ENCODE results near the gene CCDC88C.

CCDC88C gene

GRCh38 chr14:91307652-91308051 lies 110.0 kb downstream of the CCDC88C start:
- H3K9ac ChIP-seq (ENCODE audit: low read length), result no peak overlapping the region
- peaks cover 2% of the 10 kb centered on the region for H3K4me1 ChIP-seq (ENCODE audit: control insufficient read depth, insufficient read depth, low read depth, low read length)
- no peak overlapping the region for H3K18ac ChIP-seq (ENCODE audit: low read depth in 1 of 2, low read length in 2 of 2)
- H3K36me3 ChIP-seq (ENCODE audit: control insufficient read depth in 1 of 2, insufficient read depth in 2 of 2, low read depth in 1 of 2, low read length in 2 of 2), result peaks cover 0 to 22% of the 10 kb centered on the region in 2 experiments
- no peak overlapping the region for H3K27ac ChIP-seq (ENCODE audit: low read length, poor library complexity, severe bottlenecking)
- no peak for DNase-seq
- H3K14ac ChIP-seq (ENCODE audit: low read length in 2 of 2), result peak overlapping the region in 1 of 2 experiments; percentile 79
- no peak overlapping the region for H2BK120ac ChIP-seq (ENCODE audit: low read depth, low read length)
- no peak overlapping the region for H2BK5ac ChIP-seq (ENCODE audit: low read depth, low read length, poor library complexity, severe bottlenecking)
- 83% methylated on average over 7 of the region's 7 CpGs for WGBS
- H3K4me3 ChIP-seq (ENCODE audit: insufficient read depth in 1 of 2, low read depth in 1 of 2, low read length in 2 of 2), result no peak overlapping the region
- no peak overlapping the region for H2AK5ac ChIP-seq (ENCODE audit: low read length, severe bottlenecking)
- H3K4me2 ChIP-seq (ENCODE audit: low read length, poor library complexity, severe bottlenecking), result no peak overlapping the region
- no peak overlapping the region for H2AFZ ChIP-seq (ENCODE audit: low read depth, low read length)
- peak overlapping the region in 1 of 2 experiments; percentile 63 for H3K23ac ChIP-seq (ENCODE audit: low read length in 2 of 2)
- no peak overlapping the region for H4K8ac ChIP-seq (ENCODE audit: low read length)
- H3K79me1 ChIP-seq (replicated peaks; ENCODE audit: low read length, poor library complexity, severe bottlenecking), result no peaks in the 10 kb centered on the region
- peaks cover 0 to 74% of the 10 kb centered on the region in 2 experiments for H3K27me3 ChIP-seq (ENCODE audit: control insufficient read depth in 1 of 2, insufficient read depth in 1 of 2, low read length in 2 of 2)
- H4K91ac ChIP-seq (ENCODE audit: low read length), result no peak overlapping the region
- H3K4ac ChIP-seq (ENCODE audit: low read depth in 1 of 2, low read length in 2 of 2), result no peak overlapping the region
- no peaks in the 10 kb centered on the region for H3K9me3 ChIP-seq (ENCODE audit: control insufficient read depth, low read length)
- no peak overlapping the region for H2BK12ac ChIP-seq (ENCODE audit: low read length in 2 of 2)
- no peak overlapping the region for H2BK15ac ChIP-seq (ENCODE audit: low read depth, poor library complexity, severe bottlenecking)

- WGBS, result 93% methylated on average over 12 of the region's 12 CpGs
- H3K9ac ChIP-seq (ENCODE audit: low read length), result no peak overlapping the region
- no peak overlapping the region for H2BK12ac ChIP-seq (ENCODE audit: low read length in 2 of 2)
- H3K4ac ChIP-seq (ENCODE audit: low read depth in 1 of 2, low read length in 2 of 2), result no peak overlapping the region
- H3K18ac ChIP-seq (ENCODE audit: low read depth in 1 of 2, low read length in 2 of 2), result no peak overlapping the region
- H2BK120ac ChIP-seq (ENCODE audit: low read depth, low read length), result no peak overlapping the region
- H3K27ac ChIP-seq (ENCODE audit: low read length, poor library complexity, severe bottlenecking), result no peak overlapping the region
- no peak overlapping the region for H3K23ac ChIP-seq (ENCODE audit: low read length in 2 of 2)
- H2AFZ ChIP-seq (ENCODE audit: low read depth, low read length), result no peak overlapping the region
- H3K4me3 ChIP-seq (ENCODE audit: insufficient read depth in 1 of 2, low read depth in 1 of 2, low read length in 2 of 2), result no peak overlapping the region
- H2AK5ac ChIP-seq (ENCODE audit: low read length, severe bottlenecking), result no peak overlapping the region
- no peak overlapping the region for H2BK5ac ChIP-seq (ENCODE audit: low read depth, low read length, poor library complexity, severe bottlenecking)
- DNase-seq, result no peak
- no peak overlapping the region for H3K14ac ChIP-seq (ENCODE audit: low read length in 2 of 2)
- no peak overlapping the region for H4K8ac ChIP-seq (ENCODE audit: low read length)
- H3K9me3 ChIP-seq (ENCODE audit: control insufficient read depth, low read length), result no peaks in the 10 kb centered on the region
- H3K4me2 ChIP-seq (ENCODE audit: low read length, poor library complexity, severe bottlenecking), result no peak overlapping the region
- H3K36me3 ChIP-seq (ENCODE audit: control insufficient read depth in 1 of 2, insufficient read depth in 2 of 2, low read depth in 1 of 2, low read length in 2 of 2), result peaks cover 0 to 22% of the 10 kb centered on the region in 2 experiments
- H3K79me1 ChIP-seq (replicated peaks; ENCODE audit: low read length, poor library complexity, severe bottlenecking), result no peaks in the 10 kb centered on the region
- no peak overlapping the region for H4K91ac ChIP-seq (ENCODE audit: low read length)
- no peak overlapping the region for H2BK15ac ChIP-seq (ENCODE audit: low read depth, poor library complexity, severe bottlenecking)
- peaks cover 2% of the 10 kb centered on the region for H3K4me1 ChIP-seq (ENCODE audit: control insufficient read depth, insufficient read depth, low read depth, low read length)
- H3K27me3 ChIP-seq (ENCODE audit: control insufficient read depth in 1 of 2, insufficient read depth in 1 of 2, low read length in 2 of 2), result peaks cover 0 to 78% of the 10 kb centered on the region in 2 experiments
Observed at GRCh38 chr14:91307046-91307445, 110.6 kb downstream of the CCDC88C start.

GRCh38 chr14:91306547-91306946 lies 111.1 kb downstream of the CCDC88C start:
- Histone ChIP-seq H2AK5ac (ENCODE audit: low read length, severe bottlenecking) (no peak overlapping the region), H2BK120ac (ENCODE audit: low read depth, low read length) (no peak overlapping the region), H3K23ac (ENCODE audit: low read length in 2 of 2) (no peak overlapping the region), H3K27me3 (ENCODE audit: control insufficient read depth in 1 of 2, insufficient read depth in 1 of 2, low read length in 2 of 2) (peaks cover 0 to 83% of the 10 kb centered on the region in 2 experiments), H4K91ac (ENCODE audit: low read length) (no peak overlapping the region), H3K9ac (ENCODE audit: low read length) (no peak overlapping the region), H3K9me3 (ENCODE audit: control insufficient read depth, low read length) (no peaks in the 10 kb centered on the region), H3K4me1 (ENCODE audit: control insufficient read depth, insufficient read depth, low read depth, low read length) (peaks cover 2% of the 10 kb centered on the region), H2BK15ac (ENCODE audit: low read depth, poor library complexity, severe bottlenecking) (no peak overlapping the region), H3K18ac (ENCODE audit: low read depth in 1 of 2, low read length in 2 of 2) (no peak overlapping the region), H3K79me1 (replicated peaks; ENCODE audit: low read length, poor library complexity, severe bottlenecking) (no peaks in the 10 kb centered on the region), H2BK12ac (ENCODE audit: low read length in 2 of 2) (no peak overlapping the region), H3K36me3 (ENCODE audit: control insufficient read depth in 1 of 2, insufficient read depth in 2 of 2, low read depth in 1 of 2, low read length in 2 of 2) (peaks cover 0 to 22% of the 10 kb centered on the region in 2 experiments), H2BK5ac (ENCODE audit: low read depth, low read length, poor library complexity, severe bottlenecking) (no peak overlapping the region), H2AFZ (ENCODE audit: low read depth, low read length) (no peak overlapping the region), H3K27ac (ENCODE audit: low read length, poor library complexity, severe bottlenecking) (no peak overlapping the region), H3K4me3 (ENCODE audit: insufficient read depth in 1 of 2, low read depth in 1 of 2, low read length in 2 of 2) (no peak overlapping the region), H3K4me2 (ENCODE audit: low read length, poor library complexity, severe bottlenecking) (no peak overlapping the region), H3K4ac (ENCODE audit: low read depth in 1 of 2, low read length in 2 of 2) (no peak overlapping the region), H4K8ac (ENCODE audit: low read length) (no peak overlapping the region), H3K14ac (ENCODE audit: low read length in 2 of 2) (no peak overlapping the region)
- WGBS, result 93% methylated on average over 3 of the region's 3 CpGs
- DNase-seq, result no peak

- no peak overlapping the region for H4K8ac ChIP-seq (ENCODE audit: low read length)
- H3K4me3 ChIP-seq (ENCODE audit: insufficient read depth in 1 of 2, low read depth in 1 of 2, low read length in 2 of 2), result no peak overlapping the region
- DNase-seq, result no peak
- H3K14ac ChIP-seq (ENCODE audit: low read length in 2 of 2), result no peak overlapping the region
- no peak overlapping the region for H4K91ac ChIP-seq (ENCODE audit: low read length)
- no peaks in the 10 kb centered on the region for H3K9me3 ChIP-seq (ENCODE audit: control insufficient read depth, low read length)
- H3K27me3 ChIP-seq (ENCODE audit: control insufficient read depth in 1 of 2, insufficient read depth in 1 of 2, low read length in 2 of 2), result peaks cover 0 to 83% of the 10 kb centered on the region in 2 experiments
- H3K18ac ChIP-seq (ENCODE audit: low read depth in 1 of 2, low read length in 2 of 2), result no peak overlapping the region
- H3K27ac ChIP-seq (ENCODE audit: low read length, poor library complexity, severe bottlenecking), result no peak overlapping the region
- peaks cover 0 to 20% of the 10 kb centered on the region in 2 experiments for H3K36me3 ChIP-seq (ENCODE audit: control insufficient read depth in 1 of 2, insufficient read depth in 2 of 2, low read depth in 1 of 2, low read length in 2 of 2)
- no peak overlapping the region for H2AFZ ChIP-seq (ENCODE audit: low read depth, low read length)
- no peak overlapping the region for H2BK120ac ChIP-seq (ENCODE audit: low read depth, low read length)
- peaks cover 2% of the 10 kb centered on the region for H3K4me1 ChIP-seq (ENCODE audit: control insufficient read depth, insufficient read depth, low read depth, low read length)
- no peak overlapping the region for H3K4me2 ChIP-seq (ENCODE audit: low read length, poor library complexity, severe bottlenecking)
- no peak overlapping the region for H2BK12ac ChIP-seq (ENCODE audit: low read length in 2 of 2)
- 82% methylated on average over 10 of the region's 10 CpGs for WGBS
- no peak overlapping the region for H3K4ac ChIP-seq (ENCODE audit: low read depth in 1 of 2, low read length in 2 of 2)
- H2BK5ac ChIP-seq (ENCODE audit: low read depth, low read length, poor library complexity, severe bottlenecking), result no peak overlapping the region
- no peak overlapping the region for H2AK5ac ChIP-seq (ENCODE audit: low read length, severe bottlenecking)
- no peaks in the 10 kb centered on the region for H3K79me1 ChIP-seq (replicated peaks; ENCODE audit: low read length, poor library complexity, severe bottlenecking)
- no peak overlapping the region for H3K9ac ChIP-seq (ENCODE audit: low read length)
- H3K23ac ChIP-seq (ENCODE audit: low read length in 2 of 2), result no peak overlapping the region
- H2BK15ac ChIP-seq (ENCODE audit: low read depth, poor library complexity, severe bottlenecking), result no peak overlapping the region
Observed at GRCh38 chr14:91305650-91306431, 111.8 kb downstream of the CCDC88C start.

Data from mesenchymal stem cell (in vitro differentiated cells and primary cell).